AML-193 (cell line): ENCODE data around the gene RADIL.
A peak's percentile ranks its signal among the peaks of the same experiment; 100 is the strongest.

Experiments
- DNase-seq, 2 experiments: peaks; one replicate each; lab custom pipeline; 2025; lab: John Stamatoyannopoulos, UW

The RADIL gene

GRCh38 chr7:4792537-4793126 lies 90.9 kb downstream of the RADIL start:
- DNase-seq = no peak

GRCh38 chr7:4791738-4792536 lies 91.6 kb downstream of the RADIL start:
- no peak for DNase-seq

- DNase-seq = no peak
These were observed 92.3 kb downstream of the RADIL start for GRCh38 chr7:4791101-4791737.

GRCh38 chr7:4790516-4790991 lies 93.0 kb downstream of the RADIL start:
- DNase-seq = no peak

GRCh38 chr7:4790078-4790465 lies 93.4 kb downstream of the RADIL start:
- no peak for DNase-seq

- no peak for DNase-seq
These were observed 94.1 kb downstream of the RADIL start for GRCh38 chr7:4789194-4790077.

- DNase-seq = no peak
These were observed 94.8 kb downstream of the RADIL start for GRCh38 chr7:4788627-4789189.

GRCh38 chr7:4787947-4788626 lies 95.4 kb downstream of the RADIL start:
- no peak for DNase-seq

- DNase-seq = no peak
These were observed 96.0 kb downstream of the RADIL start for GRCh38 chr7:4787541-4787940.

GRCh38 chr7:4786015-4786414 lies 97.5 kb downstream of the RADIL start:
- no peak for DNase-seq

GRCh38 chr7:4785371-4785770 lies 98.1 kb downstream of the RADIL start:
- DNase-seq = no peak

- DNase-seq = no peak
These were observed 98.7 kb downstream of the RADIL start for GRCh38 chr7:4784799-4785198.

GRCh38 chr7:4783762-4784351 lies 99.7 kb downstream of the RADIL start:
- DNase-seq = no peak

GRCh38 chr7:4783292-4783652 lies 100.2 kb downstream of the RADIL start:
- no peak for DNase-seq

- DNase-seq = no peak
These were observed 100.9 kb downstream of the RADIL start for GRCh38 chr7:4782333-4783291.

GRCh38 chr7:4781366-4782069 lies 102.0 kb downstream of the RADIL start:
- DNase-seq = no peak

GRCh38 chr7:4779118-4779517 lies 104.4 kb downstream of the RADIL start:
- no peak for DNase-seq

GRCh38 chr7:4775848-4776623 lies 107.5 kb downstream of the RADIL start:
- peak; percentile 12 to 34 for DNase-seq
